IMR-90 (cell line): Measurements from ENCODE around the gene VPS8. TPM values are rescaled to one million over a fixed set of nuclear protein-coding genes. Genes with fewer than 3 reads are reported as not detected.

Experiments used
- ATAC-seq: fragments of 200-7000 bp; cut with Tn5 transposase; 2 replicates; pipeline ENCODE4 v1.9.1; 2020; ENCODE audit warnings: low read depth, mild to moderate bottlenecking, moderate library complexity
- BruUV-seq: library from RNA; stranded (reverse); fragments of 400-500 nt; replicated peaks from 2 replicates; lab custom pipeline; 2021; lab: Mats Ljungman, UMichigan
- CTCF ChIA-PET: fragments of 300-600 bp; formaldehyde crosslinking; extraction: SDS; loops from one replicate; lab custom pipeline; 2021; ENCODE audit warnings: antibody characterized with exemption; lab: Yijun Ruan, JAX
- POLR2A ChIA-PET: fragments of 300-600 bp; sonication (Branson Sonifier 250); formaldehyde crosslinking; loops from one replicate; lab custom pipeline; 2022; ENCODE audit warnings: antibody characterized with exemption; ENCODE audit not compliant: unreplicated experiment; lab: Charles Lee
- DNase-seq: peaks from one replicate; pipeline ENCODE4 v3.0.0; 2013
- H2AFZ ChIP-seq: replicated peaks from 2 replicates; pipeline ENCODE3; 2013; ENCODE audit warnings: low read length, mild to moderate bottlenecking; ENCODE audit not compliant: poor library complexity
- H2AK5ac ChIP-seq: 2 replicates; pipeline ENCODE4 v1.6.1; 2013; ENCODE audit warnings: low read depth, low read length, inconsistent platforms
- H2AK9ac ChIP-seq: replicated peaks from 2 replicates; pipeline ENCODE3; 2013; ENCODE audit warnings: mild to moderate bottlenecking, low read depth, low read length, moderate library complexity; ENCODE audit not compliant: poor library complexity
- H2BK120ac ChIP-seq: 2 replicates; pipeline ENCODE4 v1.6.1; 2013; ENCODE audit warnings: low read depth, low read length, inconsistent platforms
- H2BK15ac ChIP-seq: 3 replicates; pipeline ENCODE4 v1.6.1; 2013; ENCODE audit warnings: low read depth, low read length, inconsistent platforms
- H2BK20ac ChIP-seq: 2 replicates; pipeline ENCODE4 v1.6.1; 2013; ENCODE audit warnings: low read depth, mild to moderate bottlenecking, inconsistent platforms, low read length, moderate library complexity
- H2BK5ac ChIP-seq: 2 replicates; pipeline ENCODE4 v1.6.1; 2013; ENCODE audit warnings: mild to moderate bottlenecking, low read depth, low read length, inconsistent platforms; ENCODE audit not compliant: poor library complexity, severe bottlenecking
- H3K14ac ChIP-seq: replicated peaks from 2 replicates; pipeline ENCODE4 v1.6.1; 2013; ENCODE audit warnings: low read depth, low read length, inconsistent platforms
- H3K18ac ChIP-seq: 2 replicates; pipeline ENCODE4 v1.6.1; 2013; ENCODE audit warnings: low read depth, low read length, control low read depth
- H3K23ac ChIP-seq: 2 replicates; pipeline ENCODE4 v1.6.1; 2013; ENCODE audit warnings: low read depth, low read length, inconsistent platforms
- H3K27ac ChIP-seq: 2 replicates; pipeline ENCODE4 v1.5.1; 2013; ENCODE audit warnings: mild to moderate bottlenecking, control low read depth, low read length; ENCODE audit not compliant: insufficient read depth
- H3K27me3 ChIP-seq: 2 replicates; pipeline ENCODE4 v1.6.1; 2013; ENCODE audit warnings: low read length; ENCODE audit not compliant: control insufficient read depth, insufficient read depth
- H3K36me3 ChIP-seq: 2 replicates; pipeline ENCODE4 v1.6.1; 2013; ENCODE audit warnings: low read length, mixed read lengths; ENCODE audit not compliant: control insufficient read depth, insufficient read depth
- H3K4ac ChIP-seq: 2 replicates; pipeline ENCODE4 v1.6.1; 2013; ENCODE audit warnings: low read depth, low read length, inconsistent platforms
- H3K4me1 ChIP-seq: 2 replicates; pipeline ENCODE4 v1.6.1; 2013; ENCODE audit warnings: low read length, mixed read lengths; ENCODE audit not compliant: control insufficient read depth, insufficient read depth
- H3K4me2 ChIP-seq: 2 replicates; pipeline ENCODE4 v1.6.1; 2013; ENCODE audit warnings: low read depth, mild to moderate bottlenecking, control low read depth, low read length, moderate library complexity
- H3K4me3 ChIP-seq: 2 replicates; pipeline ENCODE4 v1.5.1; 2013; ENCODE audit warnings: low read depth, mild to moderate bottlenecking, control low read depth, low read length, moderate library complexity; ENCODE audit not compliant: insufficient read depth
- H3K56ac ChIP-seq: 2 replicates; pipeline ENCODE4 v1.6.1; 2013; ENCODE audit warnings: low read length, inconsistent platforms; ENCODE audit not compliant: insufficient read depth; ENCODE audit errors: extremely low read depth
- H3K79me1 ChIP-seq, 2 experiments: 2 replicates each; pipeline ENCODE4 v1.6.1; 2013; ENCODE audit warnings: low read length in 2 of 2, inconsistent platforms in 1 of 2, low read depth in 1 of 2
- H3K9ac ChIP-seq: 2 replicates; pipeline ENCODE4 v1.6.1; 2013; ENCODE audit warnings: low read depth, low read length, control low read depth
- H3K9me1 ChIP-seq: 2 replicates; pipeline ENCODE4 v1.6.1; 2013; ENCODE audit warnings: low read length, inconsistent platforms; ENCODE audit not compliant: insufficient read depth
- H3K9me3 ChIP-seq: 2 replicates; pipeline ENCODE4 v1.6.1; 2013; ENCODE audit warnings: low read length; ENCODE audit not compliant: control insufficient read depth, insufficient read depth
- H4K20me1 ChIP-seq: 2 replicates; pipeline ENCODE4 v1.6.1; 2013; ENCODE audit warnings: low read length, inconsistent platforms; ENCODE audit not compliant: insufficient read depth
- H4K5ac ChIP-seq: 2 replicates; pipeline ENCODE4 v1.6.1; 2013; ENCODE audit warnings: mild to moderate bottlenecking, low read depth, low read length, control low read depth
- H4K8ac ChIP-seq, 2 experiments: 2 replicates each; pipeline ENCODE4 v1.6.1; 2013; ENCODE audit warnings: low read depth in 2 of 2, low read length in 2 of 2, control low read depth in 1 of 2, inconsistent platforms in 1 of 2
- H4K91ac ChIP-seq: 2 replicates; pipeline ENCODE4 v1.6.1; 2013; ENCODE audit warnings: low read depth, low read length, inconsistent platforms; ENCODE audit not compliant: insufficient read depth
- CHD1 ChIP-seq: IDR thresholded peaks from 2 replicates; pipeline ENCODE4 v1.6.1; 2012; ENCODE audit warnings: low read depth, low read length, improper control_type of control experiment
- ELK1 ChIP-seq: fragments of 150-350 bp; IDR thresholded peaks from 2 replicates; pipeline ENCODE4 v1.6.1; 2016; ENCODE audit warnings: low read depth, mild to moderate bottlenecking, low read length, moderate library complexity, borderline replicate concordance
- FOS ChIP-seq: fragments of 150-350 bp; IDR thresholded peaks from 2 replicates; pipeline ENCODE4 v1.6.1; 2016; ENCODE audit warnings: low read depth, low read length
- MXI1 ChIP-seq: IDR thresholded peaks from 2 replicates; pipeline ENCODE4 v1.6.1; 2012; ENCODE audit warnings: low read depth, mild to moderate bottlenecking, low read length, moderate library complexity, borderline replicate concordance
- POLR2A ChIP-seq: IDR thresholded peaks from 2 replicates; pipeline ENCODE4 v1.6.1; 2012; ENCODE audit warnings: mild to moderate bottlenecking, low read depth, low read length
- USF2 ChIP-seq: fragments of 150-350 bp; IDR thresholded peaks from 2 replicates; pipeline ENCODE4 v1.6.1; 2017; ENCODE audit warnings: mild to moderate bottlenecking, antibody characterized with exemption, low read length, low read depth
- WGBS, 2 experiments: methylation state at CpG; one replicate each; pipeline versions ENCODE4 v1.1.5 to v1.1.7; 2013; ENCODE audit warnings: missing lambda C conversion rate in 2 of 2; ENCODE audit not compliant: insufficient read length in 1 of 2; ENCODE audit errors: extremely low coverage in 2 of 2; 5-methylcytosine and 5-hydroxymethylcytosine counted together
- dilution Hi-C: fragments of 300-500 bp; cut with HindIII; formaldehyde crosslinking; loops from one replicate; pipeline ENCODE4 v1.14.3; 2018; ENCODE audit warnings: low sequenced_read_pairs; ENCODE audit not compliant: unreplicated experiment
- in situ Hi-C: fragments of 300-500 bp; cut with MboI; formaldehyde crosslinking; loops from 3 replicates; pipeline ENCODE4 v1.14.3; 2019; ENCODE audit warnings: low sequenced_read_pairs, inconsistent platforms, mixed read lengths
- intact Hi-C: fragments of 100-400 bp; cut with micrococcal nuclease; formaldehyde crosslinking; loops from 2 replicates; pipeline ENCODE4 v1.10.0; 2022
- polyA plus RNA-seq, 3 experiments: library from polyadenylated mRNA; depleted of rRNA; stranded (reverse); fragments of >200 nt; gene quantifications; 2 replicates each; pipeline ENCODE4 v1.2.3, GENCODE V29; 2012; ENCODE audit warnings: low replicate concordance in 1 of 3
- total RNA-seq: library from RNA; depleted of rRNA; stranded (reverse); fragments of >200 nt; gene quantifications from 2 replicates; pipeline ENCODE4 v1.2.3, GENCODE V29; 2012

The VPS8 gene
- total and polyA plus RNA-seq, 2 of the 4 experiments (the other 2 are of a cell fraction), result 14.0 to 56.1 TPM

- Histone ChIP-seq H2BK20ac (no peak overlapping the region), H3K4me2 (no peak overlapping the region), H3K18ac (no peak overlapping the region), H4K91ac (no peak overlapping the region), H4K8ac (no peak overlapping the region), H3K4me1 (no peaks in the 10 kb centered on the region), H3K9me1 (peaks cover 2% of the 10 kb centered on the region; the same call in 1 of the 2 replicates), H2AK5ac (no peak overlapping the region), H3K56ac (no peak overlapping the region), H2AK9ac (no peak overlapping the region), H3K79me1 (no peaks in the 10 kb centered on the region), H3K23ac (no peak overlapping the region), H2BK15ac (no peak overlapping the region), H2BK5ac (no peak overlapping the region), H2AFZ (no peak overlapping the region), H3K27me3 (no peaks in the 10 kb centered on the region), H3K36me3 (peaks cover 4% of the 10 kb centered on the region; the same call in 1 of the 2 replicates), H3K9ac (no peak overlapping the region), H2BK120ac (no peak overlapping the region), H3K14ac (no peak overlapping the region), H4K5ac (no peak overlapping the region), H3K4me3 (no peak overlapping the region), H3K4ac (no peak overlapping the region), H3K27ac (no peak overlapping the region), H3K9me3 (no peaks in the 10 kb centered on the region), H4K20me1 (no peaks in the 10 kb centered on the region)
- TF ChIP-seq CHD1, result no peak
- TF ChIP-seq USF2, result no peak
- TF ChIP-seq MXI1, result no peak
- TF ChIP-seq FOS, result no peak
- no peak for TF ChIP-seq ELK1
- TF ChIP-seq POLR2A, result no peak
- ChIA-PET CTCF (no interaction called here), POLR2A (no interaction called here)
- in situ Hi-C loops (no loop called here), dilution Hi-C loops (no loop called here), intact Hi-C loops (no loop called here)
- no peak for ATAC-seq
- no peak for DNase-seq
- whole genome bisulfite sequencing, 2 experiments, result no CpG with 5 or more reads among the region's 6 CpGs
- BruUV-seq, result no TSS peak
These were observed 98.7 kb downstream of the VPS8 start for GRCh38 chr3:184910664-184911063.
